ENCODE measurements around the gene ARID1B. TPM values are rescaled to one million over a fixed set of nuclear protein-coding genes. Genes with fewer than 3 reads are reported as not detected.

The ARID1B gene
- total RNA-seq, 4 donors from 2014 or later = 70.5 to 135 (median 78.2) TPM

DNA sequence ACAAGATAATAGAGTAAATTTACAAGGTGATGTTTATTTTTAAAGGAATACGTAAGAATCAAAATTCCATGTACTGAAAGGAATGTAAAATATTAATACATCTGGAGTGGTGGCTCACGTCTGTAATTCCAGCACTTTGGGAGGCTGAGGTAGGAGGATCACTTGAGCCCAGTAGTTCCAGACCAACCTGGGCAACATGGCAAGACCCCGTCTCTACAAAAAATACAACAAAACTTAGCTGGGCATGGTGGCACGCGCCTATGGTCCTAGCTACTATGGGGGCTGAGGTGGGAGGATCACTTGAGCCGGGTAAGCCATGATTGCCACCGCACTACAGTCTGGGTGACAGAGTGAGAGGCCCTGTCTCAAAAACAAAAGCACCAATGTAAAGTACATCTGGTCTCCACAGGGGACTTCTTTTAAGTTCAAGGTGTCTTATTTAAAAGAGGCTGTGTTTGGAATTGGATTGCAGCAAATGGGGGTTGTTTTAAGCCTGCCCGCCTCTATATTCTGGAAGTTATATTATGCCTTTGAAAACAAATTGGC is 36.9 kb downstream of the ARID1B start:
- DNase-seq (ENCODE audit: low spot score) (no peak), ATAC-seq (ENCODE audit: low FRiP score) (no peak)
- TF ChIP-seq, protein P1, sequence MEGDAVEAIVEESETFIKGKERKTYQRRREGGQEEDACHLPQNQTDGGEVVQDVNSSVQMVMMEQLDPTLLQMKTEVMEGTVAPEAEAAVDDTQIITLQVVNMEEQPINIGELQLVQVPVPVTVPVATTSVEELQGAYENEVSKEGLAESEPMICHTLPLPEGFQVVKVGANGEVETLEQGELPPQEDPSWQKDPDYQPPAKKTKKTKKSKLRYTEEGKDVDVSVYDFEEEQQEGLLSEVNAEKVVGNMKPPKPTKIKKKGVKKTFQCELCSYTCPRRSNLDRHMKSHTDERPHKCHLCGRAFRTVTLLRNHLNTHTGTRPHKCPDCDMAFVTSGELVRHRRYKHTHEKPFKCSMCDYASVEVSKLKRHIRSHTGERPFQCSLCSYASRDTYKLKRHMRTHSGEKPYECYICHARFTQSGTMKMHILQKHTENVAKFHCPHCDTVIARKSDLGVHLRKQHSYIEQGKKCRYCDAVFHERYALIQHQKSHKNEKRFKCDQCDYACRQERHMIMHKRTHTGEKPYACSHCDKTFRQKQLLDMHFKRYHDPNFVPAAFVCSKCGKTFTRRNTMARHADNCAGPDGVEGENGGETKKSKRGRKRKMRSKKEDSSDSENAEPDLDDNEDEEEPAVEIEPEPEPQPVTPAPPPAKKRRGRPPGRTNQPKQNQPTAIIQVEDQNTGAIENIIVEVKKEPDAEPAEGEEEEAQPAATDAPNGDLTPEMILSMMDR (IDR thresholded peaks at IDR 0.05) = no peak

DNA sequence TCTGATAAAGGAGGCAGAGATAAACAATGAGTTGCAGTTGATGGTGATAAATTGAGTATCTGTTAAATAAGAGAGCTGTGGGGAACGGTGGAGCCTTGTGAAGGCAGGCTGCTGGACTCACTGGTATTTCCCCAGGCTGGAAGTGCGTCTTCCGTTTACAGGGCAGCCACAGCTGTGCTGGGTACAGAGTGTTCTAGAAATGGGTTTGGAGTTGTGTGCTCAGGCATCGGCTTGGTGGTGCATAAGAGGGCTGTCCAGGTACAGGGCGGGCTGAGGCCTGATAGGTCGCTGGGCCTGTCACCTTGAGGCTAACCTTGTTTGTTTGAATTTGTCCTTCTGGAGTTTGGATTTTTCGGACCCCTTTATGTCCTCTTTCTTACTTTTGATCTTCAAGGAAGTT is 39.3 kb downstream of the ARID1B start:
- DNase-seq (ENCODE audit: low spot score) (no peak), ATAC-seq (ENCODE audit: low FRiP score) (peak; percentile 51)
- TF ChIP-seq, protein P1 (IDR thresholded peaks at IDR 0.05) = no peak

DNA sequence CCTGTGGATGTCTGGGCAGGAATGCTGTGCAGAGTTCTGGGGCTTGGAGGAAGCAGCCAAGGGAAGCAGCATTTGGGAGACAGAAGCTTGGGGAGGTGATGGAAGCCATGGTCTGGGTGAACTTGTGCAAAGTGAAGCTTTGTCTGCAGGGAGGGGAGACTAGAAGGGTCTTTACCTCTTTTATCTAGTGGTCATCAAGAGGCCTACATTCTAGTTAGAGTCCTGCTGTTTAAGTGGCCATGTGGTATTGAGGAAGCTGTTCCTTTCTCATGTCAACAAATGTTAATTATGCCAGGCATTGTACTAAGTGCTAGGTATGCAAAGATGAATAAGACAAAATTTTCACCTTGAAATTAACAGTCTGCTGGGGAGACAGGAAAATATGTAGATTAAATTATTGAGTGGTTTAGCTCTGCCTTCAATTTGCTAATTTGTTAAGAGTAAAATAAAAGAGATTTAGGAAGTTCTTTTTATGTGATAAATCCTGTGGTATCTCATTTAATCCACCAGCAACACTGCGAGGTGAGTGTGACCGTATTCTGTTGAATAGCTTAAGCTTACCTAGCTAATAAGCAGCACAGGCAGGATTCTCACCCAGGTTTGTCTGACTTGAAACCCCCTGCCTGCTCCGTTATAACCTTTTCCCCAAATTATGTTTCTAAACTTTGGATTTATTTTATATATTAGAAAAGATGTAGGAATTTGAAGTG is 43.1 kb downstream of the ARID1B start:
- ATAC-seq (ENCODE audit: low FRiP score) (no peak), DNase-seq (ENCODE audit: low spot score) (no peak)
- TF ChIP-seq, protein P1 (IDR thresholded peaks at IDR 0.05) = no peak

DNA sequence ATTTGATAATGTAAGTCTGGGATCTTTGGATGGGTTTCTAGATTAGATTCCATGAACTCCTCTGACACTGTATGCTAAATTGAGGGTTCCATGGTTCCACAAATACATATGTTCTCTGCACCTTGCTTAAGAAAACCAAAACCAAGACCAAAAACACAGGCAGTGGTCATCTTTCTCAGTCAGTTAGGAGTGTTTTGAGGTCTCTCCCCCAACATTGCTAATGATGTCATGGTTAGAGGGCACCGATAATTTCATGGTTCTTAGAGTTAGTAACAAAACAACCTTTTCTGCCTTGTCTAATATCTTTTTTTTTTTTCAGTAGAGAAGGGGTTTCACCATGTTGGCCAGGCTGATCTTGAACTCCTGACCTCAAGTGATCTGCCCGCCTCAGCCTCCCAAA is 44.5 kb downstream of the ARID1B start:
- TF ChIP-seq, protein P1 (IDR thresholded peaks at IDR 0.05) = no peak
- ATAC-seq (ENCODE audit: low FRiP score) = no peak
- no peak for DNase-seq (ENCODE audit: low spot score)

DNA sequence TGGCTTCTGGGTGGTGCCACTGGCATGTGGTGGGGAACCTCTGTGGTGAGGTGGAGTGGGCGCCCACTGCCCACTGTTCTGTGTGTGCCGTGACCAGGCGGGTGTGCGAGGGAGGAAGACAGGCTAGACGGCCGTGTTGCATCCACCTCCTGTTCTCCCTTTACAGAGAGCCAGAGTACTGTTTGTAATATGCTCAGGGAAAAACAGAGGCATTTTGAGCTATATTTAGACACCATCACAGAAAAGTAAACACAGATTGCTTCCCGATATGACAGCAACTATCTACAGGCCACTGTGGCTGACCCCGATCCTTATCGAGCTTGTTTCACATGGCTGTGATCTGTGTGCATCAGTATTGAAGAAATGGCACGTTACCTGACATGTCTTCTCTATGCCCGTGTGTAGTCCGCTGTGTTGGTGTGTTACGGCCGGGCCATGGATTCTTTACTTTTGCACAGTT is 45.6 kb downstream of the ARID1B start:
- DNase-seq (ENCODE audit: low spot score) = no peak
- no peak for ATAC-seq (ENCODE audit: low FRiP score)

DNA sequence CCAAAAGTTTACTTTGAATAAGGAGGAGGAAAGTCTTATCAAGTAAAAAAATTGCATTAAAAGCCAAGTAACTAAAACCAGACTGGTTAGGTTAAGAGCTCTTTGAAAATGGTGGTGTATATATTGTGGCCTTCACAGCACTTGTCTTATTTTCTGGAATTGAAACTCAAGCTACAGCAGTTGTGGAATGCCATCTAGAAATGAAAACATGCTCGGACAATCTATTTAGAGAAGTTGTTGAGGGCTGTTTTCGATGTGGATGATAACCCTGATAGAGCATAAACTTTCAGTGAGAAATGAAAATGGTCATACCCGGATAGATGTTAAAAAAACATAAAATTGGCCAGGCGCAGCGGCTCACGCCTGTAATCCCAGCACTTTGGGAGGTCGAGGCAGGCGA is 47.0 kb downstream of the ARID1B start:
- DNase-seq (ENCODE audit: low spot score) (no peak), ATAC-seq (ENCODE audit: low FRiP score) (no peak)
- TF ChIP-seq, protein P1 (IDR thresholded peaks at IDR 0.05) = no peak

More for the DNA sequence above, 45.6 kb downstream of the ARID1B start:
- TF ChIP-seq, protein P1 (IDR thresholded peaks at IDR 0.05) = no peak

DNA sequence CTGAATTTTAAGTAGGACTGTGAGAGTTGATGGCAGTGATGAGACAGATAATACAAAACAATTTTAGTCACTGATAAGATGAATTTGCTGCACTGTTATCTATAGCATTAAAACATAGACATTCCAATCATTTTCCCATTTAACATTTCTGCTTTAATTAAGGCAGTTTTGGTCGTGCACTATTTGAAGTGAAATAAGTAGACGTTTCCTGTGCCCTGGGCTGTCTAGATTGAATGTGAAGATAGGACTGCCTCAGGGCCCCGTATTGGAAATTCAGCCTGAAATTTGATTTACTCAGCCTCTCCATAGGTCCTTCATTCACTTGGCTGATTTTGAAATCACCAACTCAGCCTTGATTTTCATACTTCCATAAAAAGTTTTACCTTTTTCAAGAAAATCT is 48.3 kb downstream of the ARID1B start:
- ATAC-seq (ENCODE audit: low FRiP score) (no peak), DNase-seq (ENCODE audit: low spot score) (no peak)
- TF ChIP-seq, protein P1 (IDR thresholded peaks at IDR 0.05) = no peak
